Lung microvascular endothelial cell (primary cell): ENCODE results near the gene TMPRSS3. TPM values are rescaled to one million over a fixed set of nuclear protein-coding genes. Genes with fewer than 3 reads are reported as not detected.
A peak's percentile ranks its signal among the peaks of the same experiment; 100 is the strongest.

Experiments used
- DNase-seq, 2 donors: peaks; one replicate each; pipeline versions ENCODE4 v3.0.0 to v3.0.0-alpha.2; 2010; ENCODE audit warnings: low read depth in 2 of 2
- total RNA-seq: library from RNA; depleted of rRNA; stranded (reverse); fragments of >200 nt; gene quantifications from 2 replicates; pipeline ENCODE4 v1.2.1, GENCODE V29; 2014

TMPRSS3 gene
- total RNA-seq: not detected in 2 replicates

DNA sequence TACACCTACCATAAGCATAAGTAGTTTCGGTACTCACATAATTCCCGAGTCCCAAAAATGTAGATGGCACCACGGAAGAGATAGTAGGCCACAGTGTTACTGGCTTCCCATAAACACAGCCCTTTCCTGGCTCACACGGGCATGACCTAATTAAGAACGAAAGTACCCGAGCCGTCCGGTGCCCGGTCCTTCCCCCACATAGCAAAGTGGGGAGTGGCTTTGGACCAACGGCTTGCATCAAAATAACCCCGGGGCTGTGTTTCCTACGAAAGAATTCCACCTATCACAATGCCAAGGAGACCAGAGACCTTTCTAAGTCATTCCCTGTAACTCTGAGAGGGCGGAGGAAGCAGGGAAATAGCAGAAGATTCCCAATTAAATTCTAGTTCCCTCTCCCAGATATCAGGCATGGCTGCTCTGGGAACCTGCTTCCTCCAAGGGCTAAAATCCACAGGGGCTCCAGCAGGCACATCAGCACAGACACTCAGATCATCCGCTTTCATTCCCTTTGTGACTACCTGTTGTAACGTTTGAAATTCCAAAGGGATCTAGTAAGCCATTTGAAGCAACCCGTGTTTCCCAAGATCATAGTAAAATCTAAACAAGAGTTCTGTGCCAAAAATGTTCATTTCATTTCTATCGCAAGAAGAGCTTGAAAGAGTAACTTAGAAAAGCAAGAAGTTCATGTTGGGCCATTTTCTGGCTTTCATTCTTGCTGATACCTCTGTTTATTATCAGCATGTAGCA lies at the start of gene TMPRSS3:
TSS of gene TMPRSS3 (minus strand) at position 148 of the 747 bp plus-strand sequence. CDS start 635 bp downstream, outside the sequence.
- no peak for DNase-seq

DNA sequence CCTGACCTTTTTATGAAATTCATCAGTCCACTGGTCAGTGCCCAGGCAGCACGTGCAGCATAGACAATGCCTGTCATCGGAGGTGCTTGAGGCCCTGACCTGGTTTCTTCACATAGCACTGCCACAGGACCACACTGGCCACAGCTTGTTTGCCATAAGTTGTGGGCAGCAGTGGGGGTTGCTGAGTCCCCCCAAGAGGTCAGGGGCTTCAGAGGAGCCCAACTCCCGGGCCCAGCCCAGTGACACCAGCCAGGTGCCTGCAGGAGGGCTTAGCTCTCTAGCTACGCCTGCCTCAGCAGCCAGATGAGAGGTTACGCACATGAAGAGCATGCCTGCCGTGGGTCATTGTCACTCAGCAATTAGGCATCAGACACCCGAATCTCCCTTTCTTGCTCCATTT lies 49.5 kb upstream of the TMPRSS3 start:
- DNase-seq: no peak

DNA sequence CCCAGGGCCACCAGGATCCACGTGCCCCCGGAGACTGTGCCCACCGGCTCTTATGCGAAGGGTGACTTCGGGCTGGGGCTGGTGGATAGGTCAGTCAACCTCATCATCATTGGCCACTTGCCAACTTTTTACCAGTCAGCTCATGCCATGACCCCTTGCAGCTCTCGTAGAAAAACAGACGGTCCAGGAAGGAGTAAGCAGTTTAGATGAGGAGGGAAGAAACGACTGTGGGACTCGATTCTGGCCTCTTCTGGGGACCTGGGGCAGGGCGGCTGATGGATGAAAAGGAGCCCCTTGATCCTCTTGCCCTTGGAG lies 48.9 kb upstream of the TMPRSS3 start:
- DNase-seq: no peak

DNA sequence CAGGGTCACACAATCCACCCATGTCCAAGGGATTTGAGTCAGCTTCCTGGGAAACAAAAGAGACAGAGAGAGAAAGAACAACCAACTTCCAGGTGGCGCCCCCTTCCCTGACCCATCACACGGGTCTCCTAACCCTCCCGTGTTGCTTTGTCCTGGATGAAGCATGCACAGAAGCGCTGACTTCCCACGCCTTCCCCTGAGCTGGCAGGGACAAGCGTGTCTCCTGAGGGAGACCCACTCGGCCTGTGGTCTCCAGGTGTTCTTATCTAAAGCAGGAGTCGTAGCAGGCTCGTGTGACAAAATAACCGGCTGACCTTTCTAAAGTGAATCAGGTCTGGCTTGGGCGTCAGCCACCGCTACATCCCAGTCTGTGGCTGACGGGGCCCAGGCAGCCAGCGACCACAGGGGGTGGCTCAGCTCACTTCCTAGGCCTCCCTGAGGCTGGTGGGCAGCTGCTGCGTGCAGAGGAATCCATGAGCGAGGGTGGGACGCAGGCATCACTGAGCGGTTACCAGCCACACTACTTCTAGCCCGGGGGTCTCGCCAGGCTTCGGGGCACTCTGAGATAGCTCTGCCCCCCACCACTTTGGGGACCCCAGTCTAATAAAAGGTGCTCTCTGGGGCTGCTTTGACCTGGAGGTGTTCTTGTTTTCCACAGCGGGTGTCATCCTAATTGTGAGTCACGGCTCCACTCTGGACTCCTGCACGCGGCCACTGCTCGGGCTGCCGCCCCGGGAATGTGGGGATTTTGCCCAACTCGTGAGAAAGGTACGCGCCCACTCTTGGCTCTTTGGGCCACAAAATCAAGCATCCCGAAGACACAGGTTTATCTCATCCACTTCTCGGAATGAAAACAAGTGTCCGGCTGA lies 48.3 kb upstream of the TMPRSS3 start:
- DNase-seq: no peak

DNA sequence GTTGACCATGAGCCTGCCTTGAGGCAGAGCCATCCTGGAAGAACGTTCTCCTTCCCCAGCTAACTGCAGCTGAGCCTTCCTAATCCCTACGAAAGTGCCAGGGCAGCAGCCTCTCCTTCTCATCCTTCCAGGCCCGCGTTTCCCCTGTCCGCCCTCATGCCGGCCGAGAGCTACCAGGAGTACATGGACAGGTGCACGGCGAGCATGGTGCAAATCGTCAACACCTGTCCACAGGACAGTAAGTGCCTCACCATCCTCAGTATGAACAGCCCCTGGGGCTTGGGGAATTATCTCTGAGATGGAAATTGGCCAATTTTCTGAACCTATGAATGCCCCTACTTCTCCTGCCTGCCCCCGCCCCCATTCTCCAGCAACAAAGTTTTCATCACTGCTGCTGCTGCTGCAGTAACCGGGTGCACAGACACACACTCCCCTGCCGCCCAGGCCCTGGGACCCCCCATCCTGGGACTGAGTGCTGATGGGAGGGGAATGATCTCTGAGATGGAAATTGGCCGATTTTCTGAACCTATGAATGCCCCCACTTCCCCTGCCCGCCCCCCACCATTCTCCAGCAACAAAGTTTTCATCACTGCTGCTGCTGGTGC lies 47.4 kb upstream of the TMPRSS3 start:
- no peak for DNase-seq

DNA sequence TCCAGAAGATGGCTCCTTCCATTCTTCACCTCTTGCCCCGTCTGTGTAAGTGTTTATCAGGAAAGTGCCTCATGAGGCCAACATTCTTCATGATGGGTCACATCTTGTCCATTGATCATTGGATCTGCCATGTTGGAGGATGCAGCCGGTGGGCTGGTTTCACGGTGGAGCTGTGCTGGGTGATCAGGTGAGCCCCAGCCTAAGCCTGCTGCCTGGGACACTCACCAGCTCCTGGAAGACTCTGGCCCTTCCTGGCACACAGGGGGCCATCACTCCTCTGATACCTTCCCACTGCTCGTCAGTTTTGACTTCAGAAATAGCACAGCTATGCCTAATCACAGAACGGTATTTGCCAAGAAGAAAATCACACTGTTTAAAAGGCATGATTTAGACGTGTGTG lies 46.1 kb upstream of the TMPRSS3 start:
- DNase-seq: no peak

DNA sequence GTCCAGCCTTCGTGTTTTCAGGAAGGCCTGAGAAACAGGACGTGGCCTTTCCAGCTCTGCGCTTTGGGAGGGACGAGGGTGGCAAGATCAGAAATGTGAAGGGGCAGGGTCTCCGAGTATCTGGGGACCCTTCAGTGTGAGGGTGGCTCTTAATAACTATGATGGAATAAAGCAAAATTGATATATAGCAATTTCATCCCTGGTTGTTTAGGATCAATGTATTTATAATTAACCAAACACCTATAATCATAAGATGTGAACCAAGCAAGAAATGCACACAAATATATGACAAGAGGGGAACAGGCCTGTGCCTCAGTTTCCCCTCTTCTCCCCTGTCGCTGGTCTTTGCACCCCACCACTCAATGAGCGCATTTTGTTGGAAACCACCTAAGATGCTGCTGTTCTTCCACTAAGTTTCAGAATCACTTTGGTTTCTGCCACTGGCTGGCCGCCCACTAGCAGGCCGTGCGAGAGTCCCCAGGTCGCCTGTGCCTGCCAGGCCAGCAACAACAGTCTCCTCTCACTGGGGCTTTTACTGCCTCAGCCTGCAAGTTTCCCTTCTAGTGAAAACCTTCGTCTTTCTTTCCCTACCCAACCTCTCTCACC lies 44.4 kb upstream of the TMPRSS3 start:
- no peak for DNase-seq

DNA sequence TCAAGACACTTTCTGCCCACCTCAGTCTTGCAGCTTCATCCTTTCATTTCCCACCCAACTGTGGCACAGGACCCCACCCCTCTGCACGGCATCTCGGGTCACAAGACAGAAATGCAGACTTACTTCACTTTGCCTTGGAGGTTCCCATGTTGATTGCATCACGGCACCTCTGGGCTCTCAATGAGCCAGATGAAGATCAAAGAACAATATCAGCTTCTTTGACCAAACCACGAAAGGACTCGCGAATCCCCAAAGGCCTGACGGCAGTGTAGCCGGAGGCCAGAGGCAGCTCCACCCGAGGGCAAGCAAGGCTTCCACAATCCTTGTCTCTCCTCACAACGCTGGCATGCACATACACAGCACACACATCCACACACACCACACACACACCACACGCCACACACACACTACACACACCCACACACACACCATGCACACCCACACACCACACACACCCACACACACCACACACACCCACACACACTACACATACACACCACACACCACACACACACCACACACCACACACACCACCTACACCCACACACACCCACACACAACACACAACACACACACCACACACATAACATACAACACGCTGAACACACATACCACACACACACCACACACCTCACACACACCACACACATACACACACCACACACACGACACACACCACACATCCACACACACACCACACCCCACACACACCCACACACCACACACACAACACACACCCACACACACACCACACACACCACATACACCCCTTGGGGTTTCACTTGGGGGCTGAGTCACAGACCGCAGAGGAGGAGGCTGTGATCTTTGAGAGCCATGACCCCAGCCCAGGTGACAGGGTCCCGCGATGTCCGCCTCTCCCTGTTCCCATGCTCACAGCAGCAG lies 43.7 kb upstream of the TMPRSS3 start:
- no peak for DNase-seq

DNA sequence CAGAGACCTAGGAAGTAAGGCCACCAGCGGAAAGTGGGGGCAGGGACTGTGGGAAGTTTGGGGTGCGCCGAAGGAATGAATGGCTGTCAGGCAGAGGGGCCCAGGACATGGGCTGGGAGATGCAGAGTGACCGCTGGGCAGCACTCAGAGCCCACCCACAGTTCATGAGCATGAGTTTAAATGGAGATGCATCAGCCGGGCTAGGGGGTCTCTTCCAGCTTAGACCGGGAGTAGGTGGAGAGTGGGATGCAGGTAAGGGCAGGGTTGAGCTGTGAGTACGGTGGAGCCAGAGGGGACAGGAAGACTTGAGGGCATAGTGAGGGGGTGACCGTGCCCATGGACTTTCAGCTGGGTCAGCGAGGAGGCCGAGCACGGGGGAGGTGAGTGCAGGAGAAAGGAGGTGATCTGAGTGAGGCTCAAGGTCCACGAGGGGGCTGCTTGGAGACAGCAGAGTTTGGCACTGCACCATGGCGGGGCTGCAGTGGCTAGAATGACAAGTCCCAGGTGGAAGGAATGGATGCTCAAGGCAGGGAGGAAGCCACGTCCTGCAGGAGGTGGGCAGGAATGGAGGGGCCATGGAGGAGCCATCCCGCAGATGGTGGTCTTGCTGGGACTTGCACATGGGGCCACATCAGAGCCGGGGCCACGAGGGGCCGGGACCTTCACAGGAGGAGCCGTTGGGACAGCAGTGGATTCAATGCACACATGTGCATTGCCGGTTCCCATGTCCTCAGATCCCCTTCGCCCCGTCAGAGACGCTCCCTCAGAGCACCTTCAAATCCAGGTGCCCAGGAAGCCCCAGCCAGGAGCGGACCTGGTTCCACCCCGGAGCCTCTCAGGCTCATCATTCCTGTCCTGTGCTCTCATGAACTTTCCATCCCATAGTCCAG lies 42.7 kb upstream of the TMPRSS3 start:
- DNase-seq: no peak

DNA sequence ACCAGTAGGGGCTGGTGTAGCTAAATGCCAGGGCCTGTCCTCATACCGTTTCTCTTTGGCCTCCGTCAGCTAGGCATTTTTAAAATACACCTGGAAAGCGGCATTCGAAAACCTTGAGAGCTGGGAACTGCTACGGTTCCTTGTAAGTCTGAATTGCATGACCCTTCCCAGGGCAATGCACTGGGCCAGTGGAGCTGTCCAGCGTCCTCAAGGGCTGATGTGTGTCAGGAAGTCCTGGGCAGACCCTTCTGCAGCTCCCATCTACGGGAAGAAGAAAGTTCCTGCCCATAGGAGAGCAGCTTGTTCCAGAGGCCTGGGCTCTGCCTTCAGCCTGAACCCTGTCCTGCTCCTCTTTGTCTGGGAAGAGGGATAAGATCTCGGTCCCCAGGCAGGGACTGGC lies 41.9 kb upstream of the TMPRSS3 start:
- peak; percentile 17 to 52 for DNase-seq

DNA sequence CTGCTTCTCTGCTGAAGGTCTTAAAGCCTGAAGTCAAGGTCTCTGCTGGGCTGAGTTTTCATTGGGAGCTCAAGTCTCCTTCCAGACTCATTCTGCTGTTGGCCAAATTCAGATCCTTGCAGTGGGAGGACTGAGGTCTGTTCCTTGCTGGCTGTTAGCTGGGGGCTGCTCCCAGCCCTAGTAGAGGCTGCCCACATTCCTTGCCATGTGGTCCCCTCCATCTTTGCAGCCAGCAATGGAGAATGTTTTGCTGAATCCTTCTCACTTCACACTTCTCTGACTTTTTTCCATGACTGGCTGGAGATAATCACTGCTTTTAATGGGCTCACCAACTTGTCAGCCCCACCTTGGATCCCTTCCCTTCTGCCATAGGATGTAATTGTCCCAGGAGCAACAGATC lies 41.1 kb upstream of the TMPRSS3 start:
- DNase-seq: no peak

DNA sequence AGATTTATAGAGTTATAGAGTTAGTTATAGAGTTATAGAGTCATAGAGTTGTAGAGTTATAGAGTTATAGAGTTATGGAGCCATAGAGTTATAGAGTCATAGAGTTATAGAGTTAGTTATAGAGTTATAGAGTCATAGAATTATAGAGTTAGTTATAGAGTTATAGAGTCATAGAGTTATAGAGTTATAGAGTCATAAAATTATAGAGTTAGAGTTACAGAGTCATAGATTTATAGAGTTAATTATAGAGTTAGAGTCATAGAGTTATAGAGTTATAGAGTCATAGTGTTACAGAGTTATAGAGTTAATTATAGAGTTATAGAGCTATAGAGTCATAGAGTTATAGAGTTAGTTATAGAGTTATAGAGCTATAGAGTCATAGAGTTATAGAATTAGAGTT lies 40.0 kb upstream of the TMPRSS3 start:
- DNase-seq: no peak

DNA sequence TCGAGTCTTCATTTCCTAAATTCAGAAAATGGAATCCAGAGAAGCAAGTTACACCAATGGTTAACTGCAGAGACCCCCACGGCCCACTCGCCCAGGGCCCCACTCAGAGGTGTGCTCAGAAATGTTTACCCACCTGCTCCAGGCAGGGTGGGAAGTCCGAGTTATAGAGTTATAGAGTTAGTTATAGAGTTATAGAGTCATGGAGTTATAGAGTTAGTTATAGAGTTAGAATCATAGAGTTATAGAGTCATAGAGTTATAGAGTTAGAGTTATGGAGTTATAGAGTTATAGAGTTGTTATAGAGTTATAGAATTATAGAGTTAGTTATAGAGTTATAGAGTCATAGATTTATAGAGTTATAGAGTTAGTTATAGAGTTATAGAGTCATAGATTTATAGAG lies 39.5 kb upstream of the TMPRSS3 start:
- DNase-seq: no peak

DNA sequence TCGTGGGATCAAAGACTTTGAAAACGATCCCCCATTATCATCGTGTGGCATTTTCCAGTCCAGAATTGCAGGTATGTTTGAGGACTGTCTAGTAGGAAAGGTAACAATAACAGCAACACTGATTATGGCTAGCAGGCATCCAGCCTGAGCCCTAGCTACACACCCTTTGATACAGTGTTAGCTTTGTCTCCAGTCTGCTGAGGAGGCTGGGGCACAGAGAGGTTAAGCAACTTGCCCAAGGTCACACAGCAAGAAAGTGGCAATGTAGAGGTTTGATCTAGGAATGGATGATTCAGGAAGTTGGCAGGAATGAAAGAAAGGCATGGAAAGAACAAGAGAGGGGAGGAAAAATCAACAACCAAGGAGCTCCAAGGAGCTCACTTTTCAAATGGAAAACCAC lies 39.0 kb upstream of the TMPRSS3 start:
- no peak for DNase-seq

DNA sequence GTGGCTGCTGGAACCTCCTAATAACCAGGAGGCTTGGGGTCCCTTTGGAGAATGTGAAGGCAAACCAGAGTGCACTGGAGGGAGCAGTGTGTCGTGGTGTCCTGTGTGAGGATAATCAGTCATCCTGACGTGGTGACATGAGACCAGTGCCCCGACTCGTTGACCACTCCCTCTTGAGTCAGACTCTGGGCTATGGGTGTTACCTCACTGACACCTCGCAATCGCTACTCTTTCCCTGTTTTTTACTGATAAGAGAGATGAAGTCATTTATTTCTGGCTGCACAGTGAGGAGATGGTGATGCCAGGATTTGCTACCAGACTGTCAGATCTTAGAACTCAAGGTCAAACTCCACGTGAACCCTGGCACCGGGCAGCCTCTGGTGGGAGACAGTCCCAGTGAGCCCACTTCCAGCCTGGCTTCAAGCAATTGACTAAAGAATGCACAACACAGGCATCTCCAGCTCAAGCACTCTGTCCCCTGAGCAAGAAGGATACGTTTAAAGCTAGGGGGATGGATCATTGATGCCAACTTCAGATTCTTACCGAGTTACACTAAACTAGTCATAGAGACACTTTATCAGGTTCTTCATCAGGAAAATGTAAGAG lies 38.2 kb upstream of the TMPRSS3 start:
- DNase-seq: no peak

DNA sequence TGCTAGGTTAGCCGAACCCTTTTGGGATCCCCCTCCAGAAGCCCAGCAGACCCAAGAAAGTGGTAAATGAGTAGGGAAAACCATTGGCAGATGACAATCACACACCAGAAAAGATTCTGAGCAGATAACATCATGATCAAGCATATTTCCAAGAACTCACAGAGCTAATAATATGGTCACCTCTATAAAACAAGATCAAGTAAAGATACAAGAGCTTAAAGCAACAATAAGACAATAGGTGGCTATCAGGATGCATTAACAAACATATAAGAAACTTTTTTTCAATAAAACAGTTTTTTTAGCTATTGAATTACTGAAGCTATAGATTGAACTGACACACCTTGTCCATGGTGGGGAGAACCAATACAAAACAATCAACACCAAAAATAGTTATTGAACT lies 36.8 kb upstream of the TMPRSS3 start:
- DNase-seq: no peak

DNA sequence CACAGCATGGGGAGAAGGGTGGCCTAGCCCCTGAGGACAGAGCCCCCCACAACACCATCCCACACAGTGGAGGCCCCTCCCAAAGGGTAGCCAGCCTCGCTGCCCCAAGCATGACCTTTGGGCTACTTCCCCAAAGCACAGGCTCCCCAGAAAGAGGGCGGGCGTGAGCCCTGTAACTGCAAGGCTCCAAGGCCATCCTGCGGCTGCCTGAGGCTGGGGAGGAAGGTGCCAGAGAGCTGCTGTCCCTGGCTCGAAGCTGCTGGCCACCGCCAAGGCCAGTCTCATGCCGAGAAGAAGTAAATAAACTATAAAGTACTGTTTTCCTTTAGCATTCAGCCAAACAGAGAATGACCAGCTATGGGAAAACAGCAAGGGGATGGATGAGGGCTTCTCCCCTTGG lies 35.3 kb upstream of the TMPRSS3 start:
- no peak for DNase-seq

DNA sequence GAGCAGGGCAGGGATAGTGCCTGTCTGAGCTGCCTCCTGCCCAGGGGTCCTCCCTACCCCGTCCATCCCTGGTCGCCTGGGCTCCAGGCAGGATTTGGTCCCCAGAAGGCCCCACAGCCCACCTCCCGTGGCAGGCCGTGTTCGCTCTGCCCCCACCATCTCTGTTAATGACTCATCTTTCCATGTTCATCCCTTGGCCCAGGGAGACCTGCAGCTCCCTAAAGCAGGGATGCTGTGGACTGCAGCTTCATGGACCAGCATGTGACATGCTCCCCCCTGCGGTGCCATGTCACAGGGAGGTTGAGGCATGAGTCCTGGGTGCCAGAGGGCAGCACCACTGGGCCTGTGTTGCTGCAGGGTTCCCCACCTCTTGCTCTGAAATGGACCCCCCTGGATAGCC lies 34.7 kb upstream of the TMPRSS3 start:
- no peak for DNase-seq

DNA sequence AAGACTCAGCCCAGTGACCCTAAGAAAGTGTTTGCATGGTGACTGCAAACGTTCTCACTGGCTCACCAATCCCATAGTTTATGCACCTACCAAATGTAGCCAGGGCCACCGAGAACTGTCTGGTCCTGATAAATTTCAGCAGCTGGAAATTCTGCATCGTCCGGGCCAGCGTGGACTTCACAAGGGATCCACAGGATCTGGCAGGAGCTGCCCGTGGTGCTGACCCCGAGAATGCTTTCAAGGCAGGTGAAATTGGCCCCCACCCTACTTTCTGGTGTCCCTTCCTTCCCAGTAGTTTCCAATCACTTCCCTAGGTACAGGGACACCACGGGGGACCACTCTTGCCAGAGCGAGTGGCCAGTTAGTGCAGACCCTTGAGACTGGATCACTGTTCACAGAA lies 34.0 kb upstream of the TMPRSS3 start:
- peak in 1 of 2 donors; percentile 31 for DNase-seq

DNA sequence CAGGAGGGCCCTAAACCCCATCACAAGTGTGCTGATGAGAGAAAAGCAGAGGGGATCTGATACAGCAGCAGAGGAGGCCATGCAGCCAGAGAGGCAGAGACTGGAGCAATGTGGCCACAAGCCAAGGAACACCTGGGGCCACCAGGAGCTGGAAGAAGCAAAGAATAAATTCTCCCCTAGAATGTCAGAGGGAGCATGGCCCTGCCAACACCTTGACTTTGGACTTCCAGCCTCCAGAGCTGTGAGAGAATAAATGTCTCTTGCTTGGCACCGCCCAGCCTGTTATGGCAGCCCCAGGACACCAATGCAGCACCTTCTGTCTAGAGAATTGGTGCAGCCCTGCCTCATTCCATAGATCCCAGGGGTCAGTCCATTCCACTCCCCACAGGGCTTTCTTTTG lies 33.2 kb upstream of the TMPRSS3 start:
- DNase-seq: no peak
